Measurements from ENCODE around the gene RFX5. TPM values are rescaled to one million over a fixed set of nuclear protein-coding genes. Genes with fewer than 3 reads are reported as not detected.
"Not testable (repeated sequence)": the region's sequence is repeated elsewhere in the genome, so short reads cannot be mapped to it uniquely, and the experiment has no call there.

The RFX5 gene
- total RNA-seq, result 10 to 100 TPM; 15.6 to 17.5 TPM
- 1 to 10 TPM; 5.2 to 6.5 TPM for polyA plus RNA-seq

- peak within 1 kb of the TSS; percentile 78 to 81 (median 79) for H3K4me3 ChIP-seq (ENCODE audit: low read depth in 1 of 3, low read length in 3 of 3)
- TF ChIP-seq GABPA (IDR thresholded peaks at IDR 0.05 in 1 of 2, conservative IDR thresholded peaks at IDR 0.05 in 1 of 2), result peak in 1 of 2 donors; percentile 39
- no peak for TF ChIP-seq REST (IDR thresholded peaks at IDR 0.05)
- TF ChIP-seq EGR1 (IDR thresholded peaks at IDR 0.05; ENCODE audit: low read depth in 2 of 2), result no peak
- peak; percentile 38 for TF ChIP-seq TAF1 (conservative IDR thresholded peaks at IDR 0.05)
- TF ChIP-seq ATF3 (IDR thresholded peaks at IDR 0.05), result no peak
- peak; percentile 12 to 43 for TF ChIP-seq HNF4A (conservative IDR thresholded peaks at IDR 0.05)
- peak; percentile 77 for TF ChIP-seq MAX (IDR thresholded peaks at IDR 0.05)
- TF ChIP-seq YY1 (IDR thresholded peaks at IDR 0.05), result peak; percentile 55
- no peak for TF ChIP-seq FOXA2 (IDR thresholded peaks at IDR 0.05)
- TF ChIP-seq JUND (IDR thresholded peaks at IDR 0.05), result peak in 1 of 2 donors; percentile 34
- no peak for TF ChIP-seq ZBTB33 (IDR thresholded peaks at IDR 0.05)
- no peak for TF ChIP-seq HNF4G (IDR thresholded peaks at IDR 0.05)
- TF ChIP-seq SP1 (IDR thresholded peaks at IDR 0.05), result peak; percentile 81
- TF ChIP-seq NR2F2 (IDR thresholded peaks at IDR 0.05), result no peak
- TF ChIP-seq RAD21 (IDR thresholded peaks at IDR 0.05), result peak; percentile 26 to 27
- peak; percentile 26 to 52 for TF ChIP-seq RXRA (IDR thresholded peaks at IDR 0.05)
- no peak for TF ChIP-seq CTCF (IDR thresholded peaks at IDR 0.05; ENCODE audit: low read depth, low read length, missing input control)
- no peak for TF ChIP-seq FOXA1 (IDR thresholded peaks at IDR 0.05)
- under 1% methylated on average over 38 of the region's 38 CpGs for WGBS
- DNase-seq (ENCODE audit: low spot score), result peak; percentile 90
- H3K9ac ChIP-seq (ENCODE audit: low read depth in 1 of 2, low read length in 2 of 2), result peak within 1 kb of the TSS; percentile 87 to 95
- peaks cover 0 to 10% (median 8%) of the 10 kb centered on the region in 4 donors for H3K4me1 ChIP-seq (ENCODE audit: control insufficient read depth in 4 of 4, insufficient read depth in 4 of 4, low read length in 3 of 4)
- H3K36me3 ChIP-seq (ENCODE audit: control insufficient read depth in 4 of 4, insufficient read depth in 3 of 4, low read depth in 1 of 4, low read length in 3 of 4), result peaks cover 0 to 24% (median 9%) of the 10 kb centered on the region in 4 donors
- H3K27me3 ChIP-seq (ENCODE audit: control insufficient read depth in 4 of 4, insufficient read depth in 4 of 4, low read length in 3 of 4), result no peaks in the 10 kb centered on the region
- no peaks in the 10 kb centered on the region for H3K9me3 ChIP-seq (ENCODE audit: control insufficient read depth in 4 of 4, low read length in 3 of 4)
- H3K27ac ChIP-seq (ENCODE audit: low read depth in 1 of 2, low read length in 2 of 2), result peak within 1 kb of the TSS; percentile 84 to 94
Measured at GRCh38 chr1:151346769-151347522, at the start of gene RFX5. Gene RFX5, minus strand, starts transcription at chr1:151347252. Its CDS starts 932 bp downstream, at chr1:151346320.

- H3K4me1 ChIP-seq (ENCODE audit: control insufficient read depth in 4 of 4, insufficient read depth in 4 of 4, low read length in 3 of 4), result peaks cover under 1 to 15% (median 13%) of the 10 kb centered on the region in 4 donors
- WGBS, result 90% methylated on average over 5 of the region's 5 CpGs
- H3K9ac ChIP-seq (ENCODE audit: low read depth in 1 of 2, low read length in 2 of 2); H3K4me3 ChIP-seq (ENCODE audit: low read depth in 1 of 3, low read length in 3 of 3); H3K27ac ChIP-seq (ENCODE audit: low read depth in 1 of 2, low read length in 2 of 2); H3K27me3 ChIP-seq (ENCODE audit: control insufficient read depth in 4 of 4, insufficient read depth in 4 of 4, low read length in 3 of 4); H3K9me3 ChIP-seq (ENCODE audit: control insufficient read depth in 4 of 4, low read length in 3 of 4); H3K36me3 ChIP-seq (ENCODE audit: control insufficient read depth in 4 of 4, insufficient read depth in 3 of 4, low read depth in 1 of 4, low read length in 3 of 4); DNase-seq (ENCODE audit: low spot score): not testable (repeated sequence)
Measured at GRCh38 chr1:151396265-151396664, 49.2 kb upstream of the RFX5 start.

Measured in liver (tissue), 9 donors.